ENCODE data around the gene SPTBN4.
"Not testable (repeated sequence)": the region's sequence is repeated elsewhere in the genome, so short reads cannot be mapped to it uniquely, and the experiment has no call there.

The SPTBN4 gene

DNA sequence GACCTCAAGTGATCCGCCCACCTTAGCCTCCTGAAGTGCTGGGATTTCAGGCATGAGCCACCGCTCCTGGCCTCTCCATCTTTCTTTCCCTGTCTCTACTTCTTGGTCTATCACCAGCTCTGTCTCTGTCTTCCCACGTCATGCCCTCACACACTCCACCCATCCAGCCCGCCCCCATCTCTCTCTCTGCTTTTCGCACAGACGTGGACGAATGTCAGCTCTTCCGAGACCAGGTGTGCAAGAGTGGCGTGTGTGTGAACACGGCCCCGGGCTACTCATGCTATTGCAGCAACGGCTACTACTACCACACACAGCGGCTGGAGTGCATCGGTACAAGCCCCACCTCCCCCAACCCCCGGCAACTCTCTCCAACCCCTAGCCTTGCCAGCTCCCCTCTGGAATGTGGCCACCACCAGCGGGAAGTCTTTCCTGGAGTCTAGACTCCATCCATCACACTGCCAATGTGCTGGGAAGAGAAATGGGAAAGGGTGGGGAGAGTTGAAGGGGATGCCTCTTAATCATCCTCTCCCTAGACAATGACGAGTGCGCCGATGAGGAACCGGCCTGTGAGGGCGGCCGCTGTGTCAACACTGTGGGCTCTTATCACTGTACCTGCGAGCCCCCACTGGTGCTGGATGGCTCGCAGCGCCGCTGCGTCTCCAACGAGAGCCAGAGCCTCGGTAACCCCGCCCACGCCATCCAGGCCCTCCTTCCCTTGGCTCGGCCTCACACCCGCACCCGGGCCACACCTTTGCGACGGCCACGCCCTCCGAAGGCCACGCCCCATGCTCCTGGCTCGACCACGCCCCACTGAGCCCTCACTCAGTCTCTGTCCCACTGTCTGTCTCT lies 156.8 kb downstream of the SPTBN4 start:
- DNase-seq = no peak

GRCh38 chr19:40624369-40625153 lies 157.8 kb downstream of the SPTBN4 start:
- DNase-seq = not testable (repeated sequence)

GRCh38 chr19:40625406-40626120 lies 158.8 kb downstream of the SPTBN4 start:
- no peak for DNase-seq

Measured in activated CD8-positive, alpha-beta memory T cell treated with anti-CD3 and anti-CD28 coated beads for 24 hours (primary cell).